HuH-7 (cell line): ENCODE results near the gene DHRS3.
"Not testable (repeated sequence)": the region's sequence is repeated elsewhere in the genome, so short reads cannot be mapped to it uniquely, and the experiment has no call there.

Experiments
- DNase-seq: peaks from one replicate; pipeline ENCODE4 v3.0.0; 2011; ENCODE audit warnings: low spot score

Gene DHRS3

DNA sequence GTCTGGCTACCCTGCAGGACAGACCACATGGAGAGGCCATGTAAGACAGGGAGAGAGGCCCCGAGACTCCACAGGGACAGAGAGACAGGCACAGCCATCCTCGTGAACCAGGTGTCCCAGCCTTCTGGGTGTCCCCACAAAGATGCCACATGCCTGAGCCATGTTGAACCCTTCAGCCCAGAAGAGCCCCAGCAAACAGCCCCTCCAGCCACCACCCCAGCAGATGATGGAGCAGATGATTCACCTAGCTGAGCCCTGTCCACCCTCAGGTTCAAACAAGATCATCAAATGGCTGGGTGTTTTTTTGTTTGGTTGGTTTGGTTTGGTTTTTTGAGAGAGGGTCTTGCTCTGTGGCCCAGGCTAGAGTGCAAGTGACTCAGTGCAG is 78.7 kb downstream of the DHRS3 start:
- DNase-seq = no peak

GRCh38 chr1:12538536-12538935 is 79.5 kb downstream of the DHRS3 start:
- not testable (repeated sequence) for DNase-seq

DNA sequence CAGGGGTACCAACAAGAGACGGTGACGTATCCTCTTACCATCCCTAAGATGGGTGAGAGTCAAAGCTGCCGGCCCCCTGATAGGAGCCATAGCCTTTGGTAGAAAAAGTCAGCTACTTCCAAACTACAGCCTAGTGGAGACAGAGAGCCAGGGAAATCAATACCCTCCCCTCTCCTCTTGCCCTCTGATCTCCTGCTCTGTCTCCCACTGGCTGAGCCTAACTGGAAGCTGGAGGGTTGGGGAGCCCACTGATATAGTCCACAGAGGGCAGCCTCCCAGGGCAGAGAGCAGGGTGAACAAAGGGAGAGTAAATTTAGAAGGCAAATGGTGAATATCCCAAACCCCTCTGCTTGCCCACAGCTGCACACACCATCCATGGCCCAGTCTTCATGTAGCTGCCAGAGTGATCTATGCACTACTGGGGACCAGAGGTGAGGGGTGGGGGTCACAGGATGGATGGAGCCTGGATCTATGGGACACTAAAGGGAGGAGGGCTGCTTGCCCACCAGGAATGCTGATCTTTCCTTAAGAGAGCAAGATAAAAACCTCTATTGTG is 80.0 kb downstream of the DHRS3 start:
- DNase-seq = no peak

DNA sequence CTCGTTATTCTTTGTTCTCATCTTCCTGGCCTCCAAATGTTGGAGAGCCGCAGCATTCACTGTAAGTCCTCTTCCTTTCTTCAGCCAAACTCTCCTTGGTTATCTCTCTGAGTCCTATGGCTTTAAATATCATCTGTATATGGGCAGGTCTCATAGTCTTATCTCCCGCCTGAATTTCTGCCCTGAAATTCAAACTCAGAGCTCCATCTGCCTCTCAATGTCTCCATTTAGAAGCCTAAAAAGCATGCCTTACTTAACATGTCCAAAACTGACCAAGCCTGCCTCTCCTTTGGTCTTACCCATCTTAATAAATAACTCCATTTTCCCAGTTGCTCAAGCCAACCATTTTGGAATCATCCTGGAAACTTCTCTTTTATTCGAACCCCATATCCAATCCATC is 80.7 kb downstream of the DHRS3 start:
- DNase-seq = no peak

DNA sequence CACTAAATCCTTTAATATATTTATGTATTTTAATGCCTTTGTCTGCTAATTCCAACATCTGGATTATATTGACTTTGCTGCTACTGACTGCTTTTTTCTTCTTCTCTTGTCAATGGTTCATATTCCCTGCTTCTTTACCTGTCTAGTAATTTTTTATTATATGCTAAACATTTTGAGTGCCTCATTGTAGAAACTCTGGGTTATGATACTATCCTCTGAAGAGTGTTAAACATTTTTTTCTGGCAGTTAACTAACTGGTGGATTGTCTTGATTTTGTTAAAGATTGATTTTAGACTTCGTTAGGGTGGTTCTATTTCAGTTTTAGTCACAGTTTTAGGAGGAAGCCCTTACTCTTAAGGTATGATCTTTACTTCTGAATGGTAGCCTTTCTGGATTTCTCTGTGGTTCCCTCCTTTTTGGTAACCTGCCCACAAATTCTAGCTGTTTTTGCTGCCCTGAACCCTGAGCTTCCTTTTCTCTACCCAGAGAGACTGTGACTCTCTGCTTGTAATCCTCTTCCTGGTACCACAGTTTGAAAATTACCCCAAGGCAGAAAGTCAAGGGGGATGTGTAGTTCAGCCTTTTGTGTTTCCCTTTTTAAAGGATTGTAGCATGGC is 81.9 kb downstream of the DHRS3 start:
- no peak for DNase-seq

GRCh38 chr1:12532405-12533315 is 85.3 kb downstream of the DHRS3 start:
- DNase-seq = no peak

GRCh38 chr1:12531179-12531499 is 86.9 kb downstream of the DHRS3 start:
- DNase-seq = no peak

DNA sequence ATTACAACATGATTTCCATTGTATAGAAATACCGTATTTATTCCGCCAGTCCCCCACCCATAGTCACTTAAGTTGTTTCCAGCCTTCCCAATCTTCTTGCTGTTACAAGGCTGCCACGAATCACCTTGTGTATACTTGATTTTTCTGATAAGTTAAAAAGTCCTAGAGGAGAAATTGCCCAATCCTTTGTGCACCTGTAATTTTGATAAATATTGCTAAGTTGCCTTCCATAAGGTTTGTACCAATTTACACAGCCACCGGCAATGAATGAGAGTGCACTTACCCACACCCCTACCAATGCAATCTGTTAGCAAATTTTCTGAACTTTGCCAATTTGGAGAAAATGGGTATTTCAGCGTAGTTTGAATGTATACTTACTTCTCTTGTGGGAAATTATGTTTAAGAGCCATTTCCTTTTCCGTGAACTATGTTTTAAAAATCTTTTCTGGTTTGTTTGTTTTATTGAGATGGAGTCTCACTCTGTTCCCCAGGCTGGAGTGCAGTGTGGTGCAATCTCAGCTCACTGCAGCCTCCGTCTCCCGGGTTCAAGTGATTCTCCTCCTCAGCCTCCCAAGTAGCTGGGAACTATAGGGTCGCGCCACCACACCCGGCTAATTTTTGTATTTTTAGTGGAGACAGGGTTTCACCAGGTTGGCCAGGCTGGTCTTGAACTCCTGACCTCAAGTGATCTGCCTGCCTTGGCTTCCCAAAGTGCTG is 87.4 kb downstream of the DHRS3 start:
- DNase-seq = no peak

DNA sequence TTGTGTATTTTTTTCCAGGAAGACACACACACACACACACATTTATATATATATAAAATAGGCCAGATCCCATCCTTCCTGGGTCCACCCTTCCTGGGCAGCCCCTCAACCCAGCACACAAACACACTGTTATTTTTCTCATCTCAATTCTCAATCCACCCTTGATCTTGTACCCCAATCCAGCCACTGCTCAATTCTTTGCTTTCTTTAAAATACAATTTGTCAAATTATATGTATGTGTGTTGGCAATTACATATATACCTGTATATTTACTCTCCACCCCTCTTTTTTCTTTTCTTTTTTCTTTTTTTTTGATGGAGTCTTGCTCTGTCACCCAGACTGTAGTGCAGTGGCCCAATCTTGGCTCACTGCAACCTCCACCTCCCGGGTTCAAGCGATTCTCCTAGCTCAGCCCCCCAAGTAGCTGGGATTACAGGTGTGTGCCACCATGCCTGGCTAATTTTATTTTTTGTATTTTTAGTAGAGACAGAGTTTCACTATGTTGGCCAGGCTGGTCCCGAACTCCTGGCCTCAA is 88.3 kb downstream of the DHRS3 start:
- no peak for DNase-seq

- peak; percentile 66 for DNase-seq
Measured at GRCh38 chr1:12528021-12528852, 89.8 kb downstream of the DHRS3 start.

GRCh38 chr1:12527564-12527963 is 90.4 kb downstream of the DHRS3 start:
- no peak for DNase-seq

DNA sequence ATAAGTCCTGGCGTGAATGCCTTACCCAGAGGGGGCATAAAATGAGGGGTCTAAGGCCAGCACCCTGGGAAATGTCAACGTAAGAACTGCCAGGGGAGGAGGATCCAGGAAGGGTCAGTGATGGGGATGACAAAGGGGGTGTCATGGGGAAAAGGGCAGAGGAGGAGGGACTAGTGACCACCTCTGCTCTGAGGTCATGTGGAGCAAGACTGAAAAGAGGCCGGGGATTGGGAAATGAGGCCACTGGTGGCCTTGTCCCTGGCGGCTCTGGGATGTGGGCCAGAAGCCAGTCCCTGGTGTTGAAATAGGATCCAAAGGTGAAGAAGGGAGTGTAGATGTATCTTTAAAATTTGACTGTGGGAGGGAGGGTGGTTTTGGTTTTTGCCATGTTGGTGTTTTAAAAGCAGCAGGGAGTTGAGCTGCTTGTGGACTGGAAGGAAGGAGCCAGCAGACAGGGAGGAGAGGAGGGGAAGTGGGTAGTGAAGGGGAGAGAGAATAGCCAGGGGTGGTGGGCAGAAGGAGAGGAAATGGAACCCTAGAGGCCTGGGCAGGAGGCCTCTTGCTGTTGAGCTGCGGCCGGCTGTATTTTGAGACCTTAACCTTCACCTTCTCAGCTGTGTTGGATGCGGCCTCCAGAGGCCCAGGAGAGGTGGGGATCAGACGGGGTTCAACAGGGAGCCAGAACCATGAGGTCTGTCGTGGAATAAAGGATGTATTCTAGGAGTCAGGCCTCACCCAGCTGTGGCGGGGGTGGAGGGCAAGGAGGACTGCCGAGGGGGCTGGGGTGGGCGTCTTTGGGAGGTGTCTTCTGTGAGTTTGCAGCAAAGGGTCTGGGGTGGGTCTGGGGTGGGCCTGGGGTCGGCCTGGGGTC is 92.5 kb downstream of the DHRS3 start:
- peak; percentile 84 for DNase-seq

DNA sequence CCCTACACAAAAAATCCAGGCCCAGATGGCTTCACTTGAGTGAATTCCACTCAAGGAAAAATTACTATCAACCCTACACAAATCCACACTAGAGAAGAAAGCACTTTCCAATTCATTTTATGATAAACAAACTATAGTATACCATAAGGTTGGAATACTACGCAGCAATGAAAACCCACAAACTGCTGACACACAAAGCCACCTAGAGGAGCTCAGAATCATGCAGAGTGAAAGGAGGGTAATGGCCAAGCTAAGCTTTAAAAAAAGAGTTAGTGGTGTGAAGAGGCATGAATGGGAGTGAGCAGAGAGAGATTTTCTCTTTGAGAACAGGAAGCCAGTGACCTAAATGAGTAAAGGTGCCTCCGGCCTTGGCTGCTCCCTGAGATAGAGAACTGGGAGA is 93.7 kb downstream of the DHRS3 start:
- no peak for DNase-seq

DNA sequence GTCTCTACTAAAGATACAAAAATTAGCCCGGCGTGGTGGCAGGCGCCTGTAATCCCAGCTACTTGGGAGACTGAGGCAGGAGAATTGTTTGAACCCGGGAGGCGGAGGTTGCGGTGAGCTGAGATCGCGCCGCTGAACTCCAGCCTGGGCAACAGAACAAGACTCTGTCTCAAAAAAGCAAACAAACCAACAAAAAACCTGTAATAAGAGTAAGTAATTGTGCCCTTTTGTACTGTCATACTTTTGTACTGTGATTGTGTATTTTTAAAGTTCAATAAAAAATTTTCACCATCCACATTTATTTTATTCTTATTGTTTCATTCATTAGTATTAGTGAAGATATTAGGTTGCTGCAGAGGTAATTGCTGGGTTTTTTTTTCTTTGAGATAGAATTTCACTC is 95.2 kb downstream of the DHRS3 start:
- not testable (repeated sequence) for DNase-seq

DNA sequence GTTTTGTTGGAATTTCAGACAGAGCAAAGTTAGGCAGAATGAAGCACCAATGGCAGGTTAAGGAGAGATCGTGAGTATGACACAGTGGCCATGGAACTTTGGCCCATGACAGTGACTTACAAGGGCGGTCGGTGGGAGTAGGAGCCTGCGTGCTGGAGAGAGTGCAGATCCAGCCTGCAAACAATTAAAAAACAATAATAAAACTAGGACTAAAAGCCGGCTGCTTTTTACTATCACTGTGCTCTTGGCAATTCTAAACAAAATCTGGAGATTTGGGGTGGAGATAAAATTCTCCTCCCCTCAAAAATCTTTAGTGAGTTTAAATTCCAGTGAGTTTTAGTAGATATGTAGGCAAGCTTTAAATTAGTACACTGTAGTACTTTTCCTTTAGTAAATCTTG is 96.9 kb downstream of the DHRS3 start:
- DNase-seq = no peak

- no peak for DNase-seq
Measured at GRCh38 chr1:12519693-12520364, 98.2 kb downstream of the DHRS3 start.

- no peak for DNase-seq
Measured at GRCh38 chr1:12518931-12519692, 98.9 kb downstream of the DHRS3 start.
